Effector memory CD4-positive, alpha-beta T cell (primary cell): ENCODE data around the gene TM4SF18.

Source experiments
- DNase-seq, 3 donors: peaks; one replicate each; pipeline ENCODE4 v3.0.0-alpha.2; 2020
- H3K27ac ChIP-seq: 2 replicates; pipeline ENCODE4 v1.7.0; 2013; ENCODE audit warnings: mild to moderate bottlenecking, low read length, moderate library complexity; ENCODE audit not compliant: insufficient read depth, poor library complexity, severe bottlenecking
- H3K27me3 ChIP-seq: replicated peaks from 2 replicates; pipeline ENCODE4 v1.7.0; 2013; ENCODE audit warnings: mild to moderate bottlenecking, low read length; ENCODE audit not compliant: insufficient read depth, control insufficient read depth, poor library complexity, severe bottlenecking
- H3K36me3 ChIP-seq: 2 replicates; pipeline ENCODE4 v1.7.0; 2013; ENCODE audit warnings: mild to moderate bottlenecking, low read length, moderate library complexity; ENCODE audit not compliant: control insufficient read depth, insufficient read depth
- H3K4me1 ChIP-seq: 2 replicates; pipeline ENCODE4 v1.7.0; 2013; ENCODE audit warnings: low read length, mild to moderate bottlenecking; ENCODE audit not compliant: control insufficient read depth, insufficient read depth, poor library complexity, severe bottlenecking
- H3K4me3 ChIP-seq: 2 replicates; pipeline ENCODE4 v1.7.0; 2013; ENCODE audit warnings: low read length, low read depth, mild to moderate bottlenecking; ENCODE audit not compliant: insufficient read depth, poor library complexity, severe bottlenecking
- H3K9me3 ChIP-seq: 2 replicates; pipeline ENCODE4 v1.7.0; 2013; ENCODE audit warnings: mild to moderate bottlenecking, low read length, moderate library complexity; ENCODE audit not compliant: control insufficient read depth

Gene TM4SF18

DNA sequence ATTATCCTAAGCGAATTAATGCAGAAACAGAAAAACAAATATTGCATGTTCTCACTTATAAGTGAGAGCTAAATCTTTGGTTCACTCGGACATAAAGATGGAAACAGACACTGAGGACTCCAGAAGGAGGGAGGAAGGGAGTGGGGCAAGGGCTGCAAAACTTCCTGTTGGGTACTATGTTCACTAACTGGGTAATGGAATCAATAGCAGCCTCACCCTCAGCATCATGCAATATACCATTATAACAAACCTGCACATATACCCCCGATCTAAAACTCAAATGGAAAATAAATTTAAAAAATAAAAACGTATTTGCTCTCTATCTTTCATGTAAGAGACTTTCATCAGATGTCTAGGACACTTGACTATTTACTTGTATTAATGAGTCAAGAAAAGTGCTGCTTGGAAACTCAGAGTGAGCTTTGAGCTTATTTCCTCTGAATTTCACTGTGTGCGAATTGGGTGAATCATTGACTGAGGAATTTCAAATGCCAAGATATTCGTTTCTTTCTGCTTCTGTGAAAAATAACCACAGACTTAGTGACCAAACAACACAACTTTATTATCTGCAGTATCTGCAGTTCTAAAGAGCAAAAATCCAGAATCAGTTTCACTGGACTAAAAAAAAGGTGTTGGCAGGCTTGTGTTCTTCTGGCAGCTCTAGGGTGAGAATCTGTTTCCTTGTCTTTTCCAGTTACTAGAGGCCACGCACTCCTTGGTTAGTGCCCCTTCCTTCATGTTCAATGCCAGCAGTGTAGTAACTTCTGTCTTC, 18.4 kb downstream of the TM4SF18 start:
- no peak for DNase-seq

DNA sequence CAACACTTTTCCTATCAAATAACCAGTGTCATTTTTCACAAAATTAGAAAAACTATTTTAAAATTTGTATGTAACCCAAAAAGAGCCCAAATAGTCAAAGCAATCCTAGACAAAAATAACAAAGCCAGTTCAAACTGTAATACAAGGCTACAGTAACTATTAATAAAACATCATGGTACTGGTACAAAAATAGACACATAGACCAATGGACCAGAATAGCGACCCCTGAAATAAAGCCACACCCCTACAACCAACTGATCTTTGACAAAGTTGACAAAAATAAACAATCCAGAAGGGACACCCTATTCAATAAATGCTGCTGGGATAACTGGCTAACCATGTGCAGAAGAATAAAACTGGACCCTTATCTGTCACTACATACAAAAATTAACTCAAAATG, 19.9 kb downstream of the TM4SF18 start:
- no peak for DNase-seq
- H3K4me3 ChIP-seq: no peak overlapping the region
- no peaks in the 10 kb centered on the region for H3K4me1 ChIP-seq
- no peaks in the 10 kb centered on the region for H3K27me3 ChIP-seq
- no peaks in the 10 kb centered on the region for H3K36me3 ChIP-seq
- H3K27ac ChIP-seq: no peak overlapping the region
- H3K9me3 ChIP-seq: no peaks in the 10 kb centered on the region

More for the DNA sequence above, 18.4 kb downstream of the TM4SF18 start:
- Histone ChIP-seq H3K4me1 (no peaks in the 10 kb centered on the region), H3K4me3 (no peak overlapping the region), H3K27me3 (peaks cover 4% of the 10 kb centered on the region), H3K27ac (no peak overlapping the region), H3K36me3 (no peaks in the 10 kb centered on the region), H3K9me3 (no peaks in the 10 kb centered on the region)

DNA sequence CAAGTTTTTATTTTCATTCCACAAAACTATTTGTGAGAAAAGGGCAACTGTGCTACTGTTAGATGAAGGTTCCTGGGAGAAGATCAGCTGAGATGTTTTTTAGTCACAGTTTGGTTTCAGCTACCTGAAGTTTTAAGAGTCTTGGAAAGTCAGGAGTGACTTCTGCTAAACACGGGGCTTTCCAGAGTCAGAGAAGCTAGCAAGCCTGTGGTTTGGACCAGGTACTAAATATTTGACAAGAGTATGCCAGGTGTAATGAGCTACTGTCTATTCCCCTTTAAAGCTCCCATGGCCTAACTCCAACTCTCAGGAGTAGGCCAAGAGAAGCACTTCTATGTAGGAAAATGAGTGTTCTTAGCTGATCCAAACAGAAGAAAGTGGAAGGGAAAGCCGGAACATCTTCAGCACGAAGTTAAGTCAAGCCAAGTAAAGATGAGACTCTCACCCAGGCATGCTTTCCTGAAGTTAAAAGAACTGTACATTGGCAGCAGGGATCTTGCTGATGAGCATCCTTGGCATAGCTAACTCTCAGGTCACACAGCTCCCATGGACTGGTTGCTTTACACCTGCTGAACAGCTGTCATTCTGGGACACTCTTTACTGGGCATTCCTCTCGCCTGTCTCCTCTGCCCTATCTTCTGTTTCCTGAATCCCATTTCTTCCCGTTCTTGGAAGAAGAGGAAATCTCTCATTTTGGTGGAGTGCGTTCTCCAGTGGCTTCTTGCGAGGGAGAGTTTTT, 22.5 kb downstream of the TM4SF18 start:
- H3K4me1 ChIP-seq: no peaks in the 10 kb centered on the region
- H3K36me3 ChIP-seq: no peaks in the 10 kb centered on the region
- DNase-seq: no peak
- H3K9me3 ChIP-seq: no peaks in the 10 kb centered on the region
- peaks cover 3% of the 10 kb centered on the region for H3K27me3 ChIP-seq
- no peak overlapping the region for H3K4me3 ChIP-seq
- H3K27ac ChIP-seq: no peak overlapping the region

- Histone ChIP-seq H3K36me3 (no peaks in the 10 kb centered on the region), H3K4me3 (no peak overlapping the region)
Measured at GRCh38 chr3:149307435-149307783, 26.0 kb downstream of the TM4SF18 start.

GRCh38 chr3:149306751-149307434, 26.5 kb downstream of the TM4SF18 start:
- Histone ChIP-seq H3K4me3 (no peak overlapping the region), H3K36me3 (no peaks in the 10 kb centered on the region), H3K9me3 (no peaks in the 10 kb centered on the region), H3K27ac (no peak overlapping the region), H3K27me3 (peaks cover 3% of the 10 kb centered on the region), H3K4me1 (no peaks in the 10 kb centered on the region)
- DNase-seq: no peak

More at GRCh38 chr3:149307435-149307783, 26.0 kb downstream of the TM4SF18 start:
- peaks cover 3% of the 10 kb centered on the region for H3K27me3 ChIP-seq
- DNase-seq: no peak
- no peaks in the 10 kb centered on the region for H3K9me3 ChIP-seq
- H3K4me1 ChIP-seq: no peaks in the 10 kb centered on the region
- H3K27ac ChIP-seq: no peak overlapping the region

DNA sequence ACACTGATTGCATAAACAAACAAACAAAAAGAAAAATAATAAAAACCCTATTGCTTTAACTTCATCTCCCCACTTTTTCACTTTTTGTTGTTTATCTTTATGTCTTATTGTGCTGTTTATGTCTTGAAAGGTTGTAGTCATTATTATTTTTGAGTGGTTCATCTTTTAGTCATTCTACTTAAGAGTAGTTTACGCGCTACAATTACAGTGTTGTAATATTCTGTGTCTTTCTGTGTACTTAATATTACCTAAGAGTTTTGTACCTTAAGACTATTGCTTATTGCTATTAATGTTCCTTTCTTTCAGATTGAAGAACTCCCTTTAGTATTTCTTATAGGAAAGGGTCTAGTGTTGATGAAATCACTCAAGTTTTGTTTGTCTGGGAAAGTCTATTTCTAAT, 28.1 kb downstream of the TM4SF18 start:
- Histone ChIP-seq H3K4me3 (no peak overlapping the region), H3K27me3 (peaks cover 3% of the 10 kb centered on the region), H3K27ac (no peak overlapping the region), H3K36me3 (no peaks in the 10 kb centered on the region), H3K9me3 (no peaks in the 10 kb centered on the region), H3K4me1 (no peaks in the 10 kb centered on the region)
- no peak for DNase-seq

- Histone ChIP-seq H3K36me3 (no peaks in the 10 kb centered on the region), H3K27ac (no peak overlapping the region), H3K4me3 (no peak overlapping the region), H3K4me1 (no peaks in the 10 kb centered on the region), H3K9me3 (no peaks in the 10 kb centered on the region), H3K27me3 (no peaks in the 10 kb centered on the region)
- DNase-seq: no peak
Measured at GRCh38 chr3:149299938-149300801, 33.3 kb downstream of the TM4SF18 start.

DNA sequence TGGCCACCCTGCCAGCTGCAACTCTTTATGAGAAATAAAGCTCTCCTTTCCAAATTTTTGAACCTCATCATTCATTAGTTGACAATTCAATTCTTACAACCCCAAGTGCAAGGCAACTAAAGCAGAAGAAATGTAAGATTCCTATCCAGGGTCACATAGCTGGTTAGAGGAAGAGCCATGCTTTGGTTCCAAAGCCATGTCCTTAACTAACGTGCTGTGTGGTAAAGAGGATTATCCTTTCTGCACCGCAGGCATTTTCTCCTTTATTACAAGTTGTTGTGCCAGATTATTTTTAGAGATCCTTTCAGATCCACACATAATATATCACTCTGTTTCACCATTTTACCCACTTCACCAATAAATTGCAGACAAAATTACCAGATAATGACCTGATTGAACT, 36.5 kb downstream of the TM4SF18 start:
- no peak overlapping the region for H3K4me3 ChIP-seq
- no peaks in the 10 kb centered on the region for H3K36me3 ChIP-seq
- DNase-seq: no peak
- no peaks in the 10 kb centered on the region for H3K27me3 ChIP-seq
- no peak overlapping the region for H3K27ac ChIP-seq
- no peaks in the 10 kb centered on the region for H3K4me1 ChIP-seq
- H3K9me3 ChIP-seq: no peaks in the 10 kb centered on the region

DNA sequence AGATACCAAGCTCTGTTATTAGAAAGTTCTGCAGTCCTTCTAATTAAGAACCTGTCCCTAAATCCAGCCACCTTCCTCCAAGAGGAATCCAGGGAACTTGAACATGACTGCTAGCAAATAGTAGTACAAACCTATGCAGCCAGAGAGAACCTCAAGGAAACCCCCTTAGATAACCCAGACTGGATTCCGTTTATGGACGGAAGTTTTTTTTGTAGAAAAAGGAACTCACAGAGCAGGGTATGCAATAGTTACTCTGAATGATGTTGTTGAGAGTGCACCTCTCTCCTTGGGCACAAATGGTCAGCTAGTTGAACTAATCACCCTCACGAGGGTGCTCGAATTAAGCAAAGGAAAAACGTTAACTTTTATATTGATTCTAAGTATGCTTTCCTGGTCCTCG, 40.8 kb downstream of the TM4SF18 start:
- no peak overlapping the region for H3K4me3 ChIP-seq
- H3K27ac ChIP-seq: no peak overlapping the region
- DNase-seq: no peak
- H3K9me3 ChIP-seq: no peaks in the 10 kb centered on the region
- H3K36me3 ChIP-seq: no peaks in the 10 kb centered on the region
- no peaks in the 10 kb centered on the region for H3K4me1 ChIP-seq
- no peaks in the 10 kb centered on the region for H3K27me3 ChIP-seq
